Esophagus muscularis mucosa (tissue), 4 donors: Measurements from ENCODE around the gene RPL10A. TPM values are rescaled to one million over a fixed set of nuclear protein-coding genes. Genes with fewer than 3 reads are reported as not detected.

Experiments used
- DNase-seq: peaks from one replicate; pipeline ENCODE4 v3.0.0-alpha.2; 2017; ENCODE audit errors: extremely low spot score
- H3K27ac ChIP-seq, 4 donors: fragments of 200-600 bp; sonication (generic); replicated peaks in 1 of 4; 1 replicate in 3 of 4; 2 replicates in 1 of 4; pipeline ENCODE4 v1.5.1; 2016 to 2019; ENCODE audit warnings: mild to moderate bottlenecking in 1 of 4
- H3K27me3 ChIP-seq, 4 donors: fragments of 200-600 bp; sonication (generic); one replicate each; pipeline versions ENCODE4 v1.5.1 to v1.6.0; 2016 to 2019
- H3K36me3 ChIP-seq, 4 donors: fragments of 200-600 bp; sonication (generic); one replicate each; pipeline ENCODE4 v1.5.1; 2016 to 2019
- H3K4me1 ChIP-seq, 4 donors: fragments of 200-600 bp; sonication (generic); one replicate each; pipeline ENCODE4 v1.5.1; 2016 to 2019
- H3K4me3 ChIP-seq, 4 donors: fragments of 200-600 bp; sonication (generic); 1 replicate in 2 of 4; 2 replicates in 2 of 4; pipeline ENCODE4 v1.5.1; 2016 to 2019; ENCODE audit warnings: mild to moderate bottlenecking in 4 of 4, moderate library complexity in 1 of 4
- H3K9me3 ChIP-seq, 4 donors: fragments of 200-600 bp; sonication (generic); 1 replicate in 3 of 4; 2 replicates in 1 of 4; pipeline ENCODE4 v1.5.1; 2016 to 2019
- EP300 ChIP-seq: sonication (generic); formaldehyde crosslinking; IDR thresholded peaks from one replicate; pipeline ENCODE4 v1.6.1; 2017; ENCODE audit warnings: antibody characterized with exemption
- POLR2A ChIP-seq: fragments of 450-650 bp; IDR thresholded peaks from one replicate; pipeline ENCODE4 v1.6.1; 2017; ENCODE audit warnings: antibody characterized with exemption, moderate library complexity, mild to moderate bottlenecking, low read depth
- POLR2AphosphoS5 ChIP-seq, 2 donors: sonication (generic); formaldehyde crosslinking; IDR thresholded peaks; one replicate each; pipeline ENCODE4 v1.6.1; 2017; ENCODE audit warnings: antibody characterized with exemption in 2 of 2
- WGBS: methylation state at CpG from one replicate; pipeline ENCODE4 v1.1.5; 2018; 5-methylcytosine and 5-hydroxymethylcytosine counted together
- intact Hi-C: fragments of 100-400 bp; cut with DNase I; formaldehyde crosslinking; loops from one replicate; pipeline ENCODE4 v1.15.1; 2023
- total RNA-seq, 4 donors: library from RNA; depleted of rRNA; stranded (reverse); fragments of >200 nt; gene quantifications; one replicate each; pipeline versions ENCODE4 v1.1.0 to v1.2.1, GENCODE V29; 2016
- TF ChIP-seq, protein P1 (sequence below), 3 experiments: fragments of 200-600 bp in 2 of 3; fragments of 450-650 bp in 1 of 3; sonication (generic) in 2 of 3; IDR thresholded peaks; one replicate each; pipeline ENCODE4 v1.5.1; 2017 to 2019; ENCODE audit warnings: antibody characterized with exemption in 3 of 3, mild to moderate bottlenecking in 2 of 3, moderate library complexity in 1 of 3

The RPL10A gene
- total RNA-seq, 4 donors from 2014 or later, result 1,484 to 1,840 (median 1,566) TPM

DNA sequence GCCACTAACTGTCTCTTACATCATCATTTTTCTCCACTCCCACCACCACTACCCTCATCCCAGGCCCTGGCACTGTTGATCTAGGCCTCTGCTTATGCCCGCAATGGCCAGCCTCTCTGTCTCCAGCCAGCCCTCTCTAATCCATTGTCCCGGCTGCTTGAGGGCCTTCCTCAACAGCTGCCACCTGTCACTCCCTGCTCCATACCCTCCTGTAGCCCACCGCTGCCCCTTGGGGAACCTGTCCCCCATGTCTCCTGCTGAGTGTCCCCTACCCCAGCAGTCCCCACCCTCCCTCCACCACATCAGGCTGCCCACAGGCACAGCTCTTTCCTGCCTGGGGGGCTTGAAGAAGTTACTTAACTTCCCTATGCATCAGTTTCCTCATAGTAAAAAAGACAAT is 15.3 kb downstream of the RPL10A start:
- WGBS, result 90% methylated on average over 3 of the region's 3 CpGs
- Histone ChIP-seq H3K27me3 (no peaks in the 10 kb centered on the region), H3K4me1 (peaks cover 36 to 76% (median 69%) of the 10 kb centered on the region in 4 donors), H3K9me3 (no peaks in the 10 kb centered on the region), H3K4me3 (no peak overlapping the region), H3K27ac (peak overlapping the region; percentile 97 to 100 (median 99)), H3K36me3 (peaks cover 0 to 59% (median 45%) of the 10 kb centered on the region in 4 donors)
- no peak for TF ChIP-seq POLR2A
- TF ChIP-seq EP300, result no peak
- TF ChIP-seq POLR2AphosphoS5 (IDR thresholded peaks at IDR 0.05), result no peak
- TF ChIP-seq, protein P1, sequence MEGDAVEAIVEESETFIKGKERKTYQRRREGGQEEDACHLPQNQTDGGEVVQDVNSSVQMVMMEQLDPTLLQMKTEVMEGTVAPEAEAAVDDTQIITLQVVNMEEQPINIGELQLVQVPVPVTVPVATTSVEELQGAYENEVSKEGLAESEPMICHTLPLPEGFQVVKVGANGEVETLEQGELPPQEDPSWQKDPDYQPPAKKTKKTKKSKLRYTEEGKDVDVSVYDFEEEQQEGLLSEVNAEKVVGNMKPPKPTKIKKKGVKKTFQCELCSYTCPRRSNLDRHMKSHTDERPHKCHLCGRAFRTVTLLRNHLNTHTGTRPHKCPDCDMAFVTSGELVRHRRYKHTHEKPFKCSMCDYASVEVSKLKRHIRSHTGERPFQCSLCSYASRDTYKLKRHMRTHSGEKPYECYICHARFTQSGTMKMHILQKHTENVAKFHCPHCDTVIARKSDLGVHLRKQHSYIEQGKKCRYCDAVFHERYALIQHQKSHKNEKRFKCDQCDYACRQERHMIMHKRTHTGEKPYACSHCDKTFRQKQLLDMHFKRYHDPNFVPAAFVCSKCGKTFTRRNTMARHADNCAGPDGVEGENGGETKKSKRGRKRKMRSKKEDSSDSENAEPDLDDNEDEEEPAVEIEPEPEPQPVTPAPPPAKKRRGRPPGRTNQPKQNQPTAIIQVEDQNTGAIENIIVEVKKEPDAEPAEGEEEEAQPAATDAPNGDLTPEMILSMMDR (IDR thresholded peaks at IDR 0.05), result no peak
- intact Hi-C loops, result no loop called here
- no peak for DNase-seq

DNA sequence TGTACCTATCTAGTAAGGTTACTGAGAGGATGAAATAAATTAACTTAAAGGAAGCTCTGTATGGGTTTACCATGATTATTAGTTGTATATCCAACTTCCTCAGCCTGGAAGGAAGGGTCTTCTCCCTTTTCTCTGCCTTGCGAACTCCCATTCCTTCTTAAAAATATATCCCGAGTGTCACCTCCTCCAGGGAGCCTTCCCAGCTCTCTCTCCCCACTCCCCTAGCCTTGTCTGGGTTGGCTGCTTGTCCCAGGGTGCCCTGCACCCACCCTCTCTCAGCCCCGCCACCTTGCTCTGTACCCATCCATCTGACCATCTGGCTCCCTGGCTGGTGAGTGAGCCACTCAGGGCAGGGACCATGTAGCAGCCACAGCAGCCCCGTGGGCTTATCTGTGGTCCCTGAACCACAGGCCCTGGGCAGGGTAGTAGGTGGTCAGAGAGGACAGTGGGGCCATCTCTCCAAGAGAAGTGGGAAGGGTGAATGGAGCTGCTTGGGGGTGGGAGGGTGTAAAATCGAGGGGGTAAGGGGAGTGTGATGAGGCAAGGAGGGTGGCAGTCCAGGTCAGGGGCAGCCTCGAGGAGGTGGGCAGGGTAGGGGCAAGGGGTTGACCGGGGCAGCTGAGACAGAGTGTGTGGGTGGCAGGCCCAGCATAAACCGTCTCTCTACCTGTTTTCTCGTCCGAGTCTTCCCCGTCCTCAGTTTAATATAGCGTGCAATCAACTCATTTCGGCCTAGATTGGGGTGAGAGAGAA is 15.9 kb downstream of the RPL10A start:
- TF ChIP-seq EP300, result no peak
- no peak for TF ChIP-seq POLR2AphosphoS5 (IDR thresholded peaks at IDR 0.05)
- TF ChIP-seq, protein P1 (IDR thresholded peaks at IDR 0.05), result no peak
- TF ChIP-seq POLR2A, result no peak
- no peak overlapping the region for H3K4me3 ChIP-seq
- no peaks in the 10 kb centered on the region for H3K27me3 ChIP-seq
- intact Hi-C loops, result no loop called here
- peaks cover 0 to 53% (median 40%) of the 10 kb centered on the region in 4 donors for H3K36me3 ChIP-seq
- peak overlapping the region; percentile 97 to 100 (median 99) for H3K27ac ChIP-seq
- 80% methylated on average over 13 of the region's 13 CpGs for WGBS
- peaks cover 38 to 82% (median 75%) of the 10 kb centered on the region in 4 donors for H3K4me1 ChIP-seq
- no peak for DNase-seq
- no peaks in the 10 kb centered on the region for H3K9me3 ChIP-seq

DNA sequence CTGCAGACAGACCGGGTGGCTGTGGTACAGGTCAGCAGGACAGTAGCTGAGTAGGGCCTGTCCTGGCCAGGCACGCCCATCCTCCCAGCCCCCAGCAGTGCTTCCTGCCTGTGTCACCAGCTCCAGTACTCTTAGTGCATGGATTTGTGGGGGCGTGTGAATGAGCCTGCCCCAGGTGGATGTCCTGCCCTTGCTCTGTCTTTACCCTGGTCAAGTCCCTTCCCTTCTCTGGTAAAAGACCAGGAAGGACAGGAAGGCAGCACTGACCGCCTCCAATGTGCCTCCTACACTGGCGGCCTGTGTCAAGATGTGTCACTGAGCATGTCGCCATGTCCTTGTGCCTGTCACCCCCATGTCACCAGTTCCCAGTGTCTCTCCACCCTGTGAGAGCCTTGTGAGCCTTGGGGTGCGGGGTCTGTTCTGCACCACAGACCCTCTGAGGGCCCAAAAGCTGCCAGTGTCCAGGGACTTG is 16.8 kb downstream of the RPL10A start:
- H3K27me3 ChIP-seq, result no peaks in the 10 kb centered on the region
- WGBS, result 80% methylated on average over 1 of the region's 7 CpGs

DNA sequence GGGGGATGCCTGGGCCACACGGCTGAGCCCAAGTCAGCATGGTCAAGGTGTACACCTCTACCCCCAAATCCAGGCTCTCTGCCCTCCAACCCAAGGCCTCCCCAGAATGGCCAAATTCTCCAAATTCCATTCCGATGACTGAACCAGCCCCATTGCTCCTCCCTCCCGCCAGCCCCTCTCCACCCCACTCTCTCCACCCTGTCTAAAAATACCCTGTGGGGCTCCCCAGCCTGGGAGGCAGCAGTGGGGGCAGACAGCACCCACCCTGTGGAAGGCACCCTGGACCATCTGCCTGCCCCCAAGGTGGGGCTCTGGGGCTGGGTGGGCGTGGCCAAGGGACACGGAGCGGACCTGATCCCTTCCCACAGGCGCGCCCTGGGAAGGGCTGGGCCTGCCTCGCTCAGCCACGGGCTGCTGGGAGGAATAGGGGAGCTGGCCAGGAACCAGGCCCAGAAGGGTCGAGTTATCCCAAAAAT is 17.2 kb downstream of the RPL10A start:
- DNase-seq, result no peak
- peaks cover 51 to 96% (median 88%) of the 10 kb centered on the region in 4 donors for H3K4me1 ChIP-seq
- intact Hi-C loops, result no loop called here

More for the DNA sequence above, 16.8 kb downstream of the RPL10A start:
- Histone ChIP-seq H3K4me1 (peaks cover 46 to 91% (median 84%) of the 10 kb centered on the region in 4 donors), H3K9me3 (no peaks in the 10 kb centered on the region), H3K27ac (peak overlapping the region; percentile 97 to 100 (median 99)), H3K36me3 (peaks cover 0 to 44% (median 31%) of the 10 kb centered on the region in 4 donors), H3K4me3 (no peak overlapping the region)
- TF ChIP-seq, protein P1 (IDR thresholded peaks at IDR 0.05), result no peak
- TF ChIP-seq POLR2A (no peak), EP300 (no peak), POLR2AphosphoS5 (IDR thresholded peaks at IDR 0.05) (no peak)
- intact Hi-C loops, result no loop called here
- DNase-seq, result no peak

More for the DNA sequence above, 17.2 kb downstream of the RPL10A start:
- H3K4me3 ChIP-seq, result peak overlapping the region; percentile 32 to 38 (median 35)
- no peaks in the 10 kb centered on the region for H3K27me3 ChIP-seq
- TF ChIP-seq POLR2AphosphoS5 (IDR thresholded peaks at IDR 0.05) (peak; percentile 16 to 56), POLR2A (no peak)
- WGBS, result 53% methylated on average over 11 of the region's 11 CpGs
- no peaks in the 10 kb centered on the region for H3K9me3 ChIP-seq
- peak overlapping the region; percentile 97 to 100 (median 99) for H3K27ac ChIP-seq
- peaks cover 0 to 40% (median 27%) of the 10 kb centered on the region in 4 donors for H3K36me3 ChIP-seq
